Stomach smooth muscle (tissue), 2 donors: Measurements from ENCODE around the gene LMCD1.

Experiments
- H3K27ac ChIP-seq: one replicate; pipeline ENCODE4 v1.7.0; 2013; ENCODE audit warnings: mild to moderate bottlenecking, low read length, inconsistent platforms
- H3K27me3 ChIP-seq, 2 donors: one replicate each; pipeline ENCODE4 v1.7.0; 2013; ENCODE audit warnings: low read length in 2 of 2; ENCODE audit not compliant: insufficient read depth in 2 of 2, control insufficient read depth in 1 of 2
- H3K36me3 ChIP-seq, 2 donors: one replicate each; pipeline ENCODE4 v1.7.0; 2013; ENCODE audit warnings: low read length in 2 of 2; ENCODE audit not compliant: control insufficient read depth in 2 of 2, insufficient read depth in 2 of 2
- H3K4me1 ChIP-seq: one replicate; pipeline ENCODE4 v1.7.0; 2013; ENCODE audit warnings: low read length; ENCODE audit not compliant: control insufficient read depth, insufficient read depth
- H3K4me3 ChIP-seq, 2 donors: one replicate each; pipeline ENCODE4 v1.7.0; 2013; ENCODE audit warnings: low read length in 2 of 2
- H3K9ac ChIP-seq, 2 donors: one replicate each; pipeline ENCODE4 v1.7.0; 2013; ENCODE audit warnings: low read length in 2 of 2, mild to moderate bottlenecking in 1 of 2
- H3K9me3 ChIP-seq, 2 donors: one replicate each; pipeline ENCODE4 v1.7.0; 2013; ENCODE audit warnings: low read length in 2 of 2; ENCODE audit not compliant: control insufficient read depth in 2 of 2
- donor health status: healthy.
- donor health status: Pancreatic carcinoma.

LMCD1 gene, protein sequence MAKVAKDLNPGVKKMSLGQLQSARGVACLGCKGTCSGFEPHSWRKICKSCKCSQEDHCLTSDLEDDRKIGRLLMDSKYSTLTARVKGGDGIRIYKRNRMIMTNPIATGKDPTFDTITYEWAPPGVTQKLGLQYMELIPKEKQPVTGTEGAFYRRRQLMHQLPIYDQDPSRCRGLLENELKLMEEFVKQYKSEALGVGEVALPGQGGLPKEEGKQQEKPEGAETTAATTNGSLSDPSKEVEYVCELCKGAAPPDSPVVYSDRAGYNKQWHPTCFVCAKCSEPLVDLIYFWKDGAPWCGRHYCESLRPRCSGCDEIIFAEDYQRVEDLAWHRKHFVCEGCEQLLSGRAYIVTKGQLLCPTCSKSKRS

DNA sequence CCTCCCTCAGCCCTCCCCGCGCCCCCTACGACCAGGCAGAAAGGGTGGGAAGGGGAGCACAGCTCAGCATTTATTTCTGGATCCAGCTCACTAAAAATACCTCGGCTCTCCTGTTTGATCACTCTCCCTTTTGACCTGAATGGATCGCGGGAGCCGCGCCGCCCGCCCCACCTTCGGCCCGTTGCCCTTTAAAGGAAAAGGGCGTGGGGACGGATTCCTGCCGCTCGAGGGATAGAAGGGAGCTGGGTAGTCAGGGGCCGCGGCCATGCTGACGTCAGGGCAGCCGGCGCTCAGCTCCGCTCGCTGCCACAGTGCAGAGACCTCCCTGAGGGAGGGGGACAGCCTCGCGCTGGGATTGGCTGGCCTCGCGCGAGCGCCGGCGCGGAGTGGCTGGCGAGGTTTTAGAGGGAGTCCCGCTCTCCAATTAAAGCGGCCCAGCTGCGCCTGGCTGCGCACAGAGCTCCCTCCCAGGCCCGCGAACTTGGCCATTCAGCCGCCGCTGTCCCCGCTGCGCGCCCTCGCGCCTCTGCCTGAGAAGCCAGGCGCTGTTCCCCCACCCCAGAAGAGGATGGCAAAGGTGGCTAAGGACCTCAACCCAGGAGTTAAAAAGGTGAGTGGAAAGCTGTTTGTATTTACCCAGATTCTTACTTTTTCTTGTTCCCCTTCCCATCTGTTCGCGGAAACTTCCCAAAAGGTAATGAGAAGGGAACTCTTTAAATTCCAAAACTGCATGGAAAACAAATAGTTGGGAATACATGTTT lies at the start of gene LMCD1:
TSS of gene LMCD1 (plus strand) at position 453 of the 761 bp plus-strand sequence. CDS start at position 569, 116 bp downstream.
- Histone ChIP-seq H3K4me3 (peak within 1 kb of the TSS; percentile 82 to 93), H3K4me1 (peaks cover 5% of the 10 kb centered on the region), H3K9ac (peak within 1 kb of the TSS; percentile 73 to 79), H3K27ac (peak within 1 kb of the TSS; percentile 73), H3K9me3 (no peaks in the 10 kb centered on the region), H3K36me3 (no peaks in the 10 kb centered on the region), H3K27me3 (no peaks in the 10 kb centered on the region)

DNA sequence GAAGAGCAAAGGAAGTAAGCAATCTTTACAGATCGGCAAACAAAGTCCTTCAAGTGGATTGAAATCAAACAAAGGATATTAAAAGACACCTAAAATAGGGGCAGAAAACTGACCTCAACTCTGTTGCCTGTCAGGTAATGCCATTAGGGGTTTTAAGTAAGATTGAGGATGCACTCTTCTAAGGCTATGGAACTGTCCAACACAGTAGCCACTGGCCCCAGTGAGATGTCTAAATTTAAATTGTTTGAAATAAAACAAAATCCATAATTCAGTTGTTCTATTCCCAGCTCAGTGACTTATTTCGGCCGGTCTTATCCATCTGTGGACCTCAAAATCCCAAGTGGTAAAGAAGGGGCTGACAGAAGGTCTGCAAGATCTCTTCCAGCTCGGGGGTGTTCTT lies 49.5 kb upstream of the LMCD1 start:
- Histone ChIP-seq H3K36me3 (no peaks in the 10 kb centered on the region), H3K4me1 (no peaks in the 10 kb centered on the region), H3K27ac (no peak overlapping the region), H3K9ac (no peak overlapping the region), H3K9me3 (no peaks in the 10 kb centered on the region), H3K27me3 (no peaks in the 10 kb centered on the region), H3K4me3 (no peak overlapping the region)

DNA sequence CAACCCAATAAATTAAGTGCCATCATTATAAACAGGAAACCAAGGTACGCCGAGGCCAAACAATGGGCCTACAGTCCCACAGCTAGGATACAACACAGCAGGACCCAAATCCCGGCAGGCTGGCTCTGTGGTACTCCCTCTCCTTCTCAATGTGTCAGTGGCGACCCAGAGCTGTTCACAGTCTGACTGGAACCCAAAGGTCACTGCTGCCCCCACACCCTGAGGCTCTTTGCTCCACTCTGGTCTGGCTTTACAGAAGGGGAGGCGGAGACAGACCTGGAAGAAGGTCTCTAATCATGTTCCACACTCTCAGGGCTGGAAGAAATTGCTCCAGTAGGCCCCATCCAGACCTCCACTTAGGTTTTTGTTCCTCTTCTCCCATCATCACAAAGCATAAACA lies 48.5 kb upstream of the LMCD1 start:
- Histone ChIP-seq H3K9me3 (no peaks in the 10 kb centered on the region), H3K4me1 (no peaks in the 10 kb centered on the region), H3K27me3 (no peaks in the 10 kb centered on the region), H3K27ac (no peak overlapping the region), H3K4me3 (no peak overlapping the region), H3K9ac (no peak overlapping the region), H3K36me3 (no peaks in the 10 kb centered on the region)

DNA sequence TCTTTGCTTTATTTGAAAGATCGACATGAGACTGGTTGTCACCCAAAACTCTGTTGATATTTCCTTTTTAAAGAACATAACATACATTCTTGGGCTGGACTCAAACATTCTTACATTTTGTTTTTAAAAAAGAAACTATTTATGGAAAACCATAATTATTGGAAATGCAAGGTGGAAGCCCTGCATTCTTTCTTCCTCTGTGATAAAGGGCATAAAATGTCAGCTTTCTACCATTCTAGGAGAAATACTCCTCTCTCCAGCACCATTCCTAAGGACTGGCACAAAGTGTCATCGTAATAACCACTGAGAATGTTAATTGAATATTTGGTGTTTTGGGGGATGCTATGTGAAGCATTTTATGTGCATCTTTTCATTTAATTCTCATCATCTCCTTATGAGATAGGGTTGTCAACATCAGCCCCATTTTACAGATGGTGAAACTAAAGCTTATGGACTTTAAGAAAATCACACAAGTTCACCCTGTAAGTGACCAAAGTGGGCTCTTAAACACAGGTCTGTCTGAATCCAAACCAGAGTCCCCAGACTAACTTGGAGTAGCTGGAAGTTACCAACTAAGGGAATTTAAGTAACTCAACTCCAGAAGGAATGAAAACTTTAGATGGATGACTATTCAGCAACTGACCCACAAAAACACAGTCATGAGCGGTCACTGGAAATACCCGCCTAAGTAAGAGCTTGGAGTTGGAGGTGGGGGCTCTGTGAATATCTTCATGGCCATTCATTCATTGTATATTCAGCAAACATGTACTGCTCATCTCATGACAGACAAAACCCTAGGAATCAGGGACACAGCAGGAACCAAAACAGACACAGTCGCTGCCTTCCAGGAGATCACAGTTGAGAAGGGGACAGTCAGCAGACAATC lies 45.9 kb upstream of the LMCD1 start:
- Histone ChIP-seq H3K4me3 (no peak overlapping the region), H3K27me3 (no peaks in the 10 kb centered on the region), H3K9ac (no peak overlapping the region), H3K4me1 (no peaks in the 10 kb centered on the region), H3K27ac (no peak overlapping the region), H3K9me3 (no peaks in the 10 kb centered on the region), H3K36me3 (no peaks in the 10 kb centered on the region)

DNA sequence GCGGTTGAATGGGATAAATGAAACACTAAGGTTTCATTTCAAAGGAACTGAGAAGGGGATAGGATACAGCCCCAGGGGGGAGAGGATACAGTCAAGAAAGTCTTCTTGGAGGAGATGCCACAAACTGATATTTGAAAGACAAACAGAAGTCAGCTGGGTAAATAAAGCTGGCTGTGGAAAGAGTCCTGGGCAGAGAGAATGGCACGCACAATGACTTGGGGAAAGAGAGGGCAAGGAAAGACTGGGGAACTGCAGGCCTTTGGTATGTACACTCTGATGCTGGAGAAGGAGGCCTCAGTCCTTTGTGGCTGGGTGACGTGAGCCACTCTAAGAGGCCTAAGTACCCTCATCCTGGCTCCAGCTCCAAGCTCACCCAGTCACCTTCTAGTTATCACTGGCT lies 45.2 kb upstream of the LMCD1 start:
- Histone ChIP-seq H3K9me3 (no peaks in the 10 kb centered on the region), H3K27me3 (no peaks in the 10 kb centered on the region), H3K27ac (no peak overlapping the region), H3K4me3 (no peak overlapping the region), H3K9ac (no peak overlapping the region), H3K36me3 (no peaks in the 10 kb centered on the region), H3K4me1 (no peaks in the 10 kb centered on the region)

DNA sequence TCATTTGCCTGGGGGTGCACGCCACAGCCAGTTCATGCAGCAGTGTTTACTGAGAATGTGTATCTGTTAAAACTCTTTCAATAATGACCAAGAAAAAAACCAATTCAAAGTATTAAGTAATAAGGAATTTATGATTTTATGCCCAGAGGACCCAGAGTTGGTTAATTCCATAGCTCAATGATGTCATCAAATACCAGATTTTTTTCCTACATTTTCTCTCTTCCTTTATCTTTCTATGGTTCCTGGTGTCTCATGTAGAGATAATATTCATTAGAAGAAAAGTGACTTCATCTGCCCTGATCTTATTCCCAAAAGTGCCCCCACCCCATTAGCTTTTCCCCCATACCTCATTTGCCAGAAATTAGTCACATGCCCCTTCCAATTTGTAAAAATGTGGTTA lies 44.6 kb upstream of the LMCD1 start:
- Histone ChIP-seq H3K9me3 (no peaks in the 10 kb centered on the region), H3K4me3 (no peak overlapping the region), H3K27ac (no peak overlapping the region), H3K9ac (no peak overlapping the region), H3K4me1 (no peaks in the 10 kb centered on the region), H3K36me3 (no peaks in the 10 kb centered on the region), H3K27me3 (no peaks in the 10 kb centered on the region)

DNA sequence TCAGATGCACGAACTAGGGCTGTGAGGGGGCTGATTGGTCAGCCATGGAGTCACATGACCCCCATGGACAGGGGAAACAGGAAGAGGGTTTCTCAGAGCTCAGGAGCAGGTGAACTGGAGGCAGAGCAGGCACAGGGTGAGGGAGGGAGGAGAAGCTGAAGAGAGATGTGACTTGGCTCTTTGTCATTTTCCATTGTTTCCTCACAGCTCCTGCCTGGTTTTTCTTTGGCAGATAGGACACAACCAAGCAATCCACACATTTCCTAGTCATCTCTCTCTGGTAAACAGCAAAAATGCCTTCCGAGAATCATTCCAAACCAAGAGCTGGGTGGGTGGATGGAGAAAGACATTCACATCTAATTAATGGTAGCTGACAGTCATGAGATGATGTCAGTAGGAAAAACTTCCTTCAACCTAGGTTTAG lies 43.4 kb upstream of the LMCD1 start:
- no peak overlapping the region for H3K9ac ChIP-seq
- H3K27me3 ChIP-seq: no peaks in the 10 kb centered on the region
- no peaks in the 10 kb centered on the region for H3K36me3 ChIP-seq
- H3K4me3 ChIP-seq: no peak overlapping the region
- no peaks in the 10 kb centered on the region for H3K9me3 ChIP-seq
- no peaks in the 10 kb centered on the region for H3K4me1 ChIP-seq
- no peak overlapping the region for H3K27ac ChIP-seq

DNA sequence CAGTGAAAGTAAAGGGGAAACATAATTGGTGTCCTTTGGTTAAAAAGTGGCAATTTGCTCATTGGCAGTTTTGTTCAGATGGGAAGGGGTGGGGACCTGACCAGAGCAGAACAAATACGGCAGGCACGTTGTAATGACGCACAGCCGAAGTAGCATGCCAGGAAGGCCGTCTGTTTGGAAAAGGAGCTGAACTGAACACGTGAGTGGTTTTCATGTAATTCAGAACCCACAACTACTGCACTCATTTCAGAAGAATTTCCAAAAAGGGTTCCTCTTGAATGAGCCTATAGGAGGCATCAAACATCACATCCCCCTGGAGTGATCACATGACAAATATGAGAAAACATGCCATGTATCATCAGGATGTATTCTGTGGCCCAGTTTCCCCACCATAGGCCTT lies 42.9 kb upstream of the LMCD1 start:
- Histone ChIP-seq H3K4me1 (no peaks in the 10 kb centered on the region), H3K4me3 (no peak overlapping the region), H3K9ac (no peak overlapping the region), H3K27ac (no peak overlapping the region), H3K9me3 (no peaks in the 10 kb centered on the region), H3K27me3 (no peaks in the 10 kb centered on the region), H3K36me3 (no peaks in the 10 kb centered on the region)

DNA sequence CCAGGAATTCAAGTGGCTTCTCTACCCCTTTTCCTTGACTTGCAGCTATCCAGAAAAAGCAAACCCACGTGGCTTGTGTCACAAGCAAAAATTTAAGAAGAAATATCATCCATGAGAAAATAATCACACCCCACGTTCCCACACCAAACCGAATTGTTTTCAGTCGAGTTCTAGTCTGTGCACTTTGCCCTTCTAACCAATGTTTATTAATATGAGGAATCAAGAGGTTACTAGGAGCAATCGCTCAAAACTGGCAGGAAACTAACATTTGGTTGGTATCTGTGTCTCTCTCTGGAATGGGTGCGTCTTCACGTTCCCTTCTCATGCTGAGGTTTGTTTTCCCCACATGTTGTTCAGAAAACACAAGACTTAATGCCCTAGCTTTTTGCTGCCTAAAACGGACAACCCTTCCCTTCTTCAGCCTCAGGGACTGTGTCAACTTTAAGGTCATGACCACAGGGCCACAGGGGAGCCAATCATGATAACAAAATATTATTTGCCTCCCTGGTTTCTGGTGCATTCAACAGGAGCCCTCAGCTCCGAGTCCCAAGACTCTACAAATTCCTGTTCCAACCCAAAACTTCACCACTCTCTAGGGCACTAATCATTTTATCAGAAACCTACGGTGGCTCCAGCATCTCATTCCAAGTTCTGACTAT lies 41.4 kb upstream of the LMCD1 start:
- H3K4me3 ChIP-seq: no peak overlapping the region
- no peaks in the 10 kb centered on the region for H3K9me3 ChIP-seq
- no peak overlapping the region for H3K27ac ChIP-seq
- H3K9ac ChIP-seq: no peak overlapping the region
- no peaks in the 10 kb centered on the region for H3K36me3 ChIP-seq
- no peaks in the 10 kb centered on the region for H3K27me3 ChIP-seq
- H3K4me1 ChIP-seq: no peaks in the 10 kb centered on the region

DNA sequence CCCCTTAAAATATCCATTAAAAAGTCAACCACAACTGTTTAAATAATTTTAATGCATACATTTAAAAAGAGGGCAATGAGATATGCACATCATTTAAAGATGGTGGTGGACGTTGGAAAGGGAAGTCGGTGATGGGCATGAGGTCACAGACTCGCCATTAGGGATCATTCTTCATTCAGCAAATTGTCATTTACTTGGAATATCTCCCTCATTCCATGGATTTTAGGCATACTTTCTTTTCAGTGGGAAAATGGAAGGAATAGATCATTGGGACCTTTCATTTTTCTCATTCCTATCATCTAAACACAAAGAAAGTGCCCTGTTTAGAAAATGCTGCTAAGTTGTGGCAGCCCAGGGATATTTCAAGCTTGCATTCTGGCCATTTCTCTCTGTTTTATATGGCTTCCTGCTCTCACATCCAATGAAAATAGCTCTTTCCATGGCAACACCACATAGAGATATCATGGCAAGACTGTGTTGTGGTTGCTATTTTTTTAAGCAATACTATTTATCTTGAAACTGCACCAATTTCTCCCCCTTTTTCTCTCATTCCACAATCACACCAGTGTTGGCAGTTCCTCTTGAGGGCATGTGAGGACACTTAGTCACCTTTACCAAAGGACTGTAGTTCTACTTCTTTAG lies 40.7 kb upstream of the LMCD1 start:
- no peaks in the 10 kb centered on the region for H3K9me3 ChIP-seq
- H3K4me1 ChIP-seq: no peaks in the 10 kb centered on the region
- H3K4me3 ChIP-seq: no peak overlapping the region
- no peak overlapping the region for H3K27ac ChIP-seq
- H3K9ac ChIP-seq: no peak overlapping the region
- no peaks in the 10 kb centered on the region for H3K36me3 ChIP-seq
- no peaks in the 10 kb centered on the region for H3K27me3 ChIP-seq
